GM19397 (cell line): ENCODE measurements around the gene LAMA5.

Source experiments
- ATAC-seq: cut with Tn5 transposase; IDR thresholded peaks from one replicate; pipeline ENCODE4 v1.9.1; 2021; ENCODE audit warnings: mild to moderate bottlenecking, moderate library complexity; ENCODE audit not compliant: unreplicated experiment

Gene LAMA5

DNA sequence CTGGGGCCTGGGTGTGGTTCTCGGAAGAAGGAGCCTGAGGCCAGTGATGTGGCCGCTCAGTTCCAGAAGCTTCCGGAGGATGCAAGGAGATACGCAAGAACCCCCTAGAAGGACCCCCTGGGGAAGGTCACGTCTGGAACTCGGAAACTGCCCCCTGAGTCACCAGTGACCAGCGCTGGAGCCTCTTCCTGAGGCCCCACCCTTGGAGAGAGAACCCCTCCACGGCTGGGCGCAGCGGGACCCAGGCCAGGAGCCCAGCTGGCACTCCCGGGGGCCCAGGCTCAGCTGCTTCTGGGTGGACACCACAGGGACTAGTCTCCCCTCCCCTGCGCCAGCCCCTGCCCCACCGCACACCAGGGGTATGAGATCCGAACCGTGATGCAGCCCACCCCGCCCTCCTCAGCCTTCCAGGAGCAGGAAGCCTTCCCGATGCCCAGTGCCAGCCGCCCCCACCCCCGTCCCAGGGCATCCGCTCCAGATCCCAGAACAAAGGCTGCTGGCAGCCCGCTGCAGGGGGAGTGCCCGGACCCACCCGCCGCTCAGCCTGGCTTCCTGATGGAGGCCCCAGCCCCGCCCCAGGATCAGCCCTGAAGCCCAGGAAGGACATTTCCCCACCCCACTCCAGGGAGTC is 7.5 kb downstream of the LAMA5 start:
- ATAC-seq: no peak

DNA sequence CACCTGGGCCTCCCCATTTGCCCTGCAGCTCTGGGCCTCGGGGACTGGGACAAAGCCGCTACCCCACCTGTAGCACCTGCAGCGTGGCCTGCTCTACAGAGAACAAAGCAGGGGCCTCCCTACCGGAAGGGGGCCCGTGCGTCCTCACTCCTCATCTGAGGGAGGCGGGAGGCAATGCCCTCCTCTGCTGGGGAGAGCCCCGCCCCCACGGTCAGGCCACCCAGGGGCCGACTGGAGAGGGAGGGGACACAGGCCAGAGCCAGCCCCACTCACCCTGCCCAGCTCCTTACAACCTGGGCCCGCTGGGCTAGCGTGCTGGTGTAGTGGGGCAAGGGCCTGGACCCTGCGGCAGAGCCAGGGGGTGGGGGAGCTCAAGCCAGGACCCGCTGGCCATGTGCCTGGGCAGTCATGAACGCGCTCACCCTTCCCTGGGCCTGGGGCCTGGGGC is 8.0 kb downstream of the LAMA5 start:
- ATAC-seq: no peak

DNA sequence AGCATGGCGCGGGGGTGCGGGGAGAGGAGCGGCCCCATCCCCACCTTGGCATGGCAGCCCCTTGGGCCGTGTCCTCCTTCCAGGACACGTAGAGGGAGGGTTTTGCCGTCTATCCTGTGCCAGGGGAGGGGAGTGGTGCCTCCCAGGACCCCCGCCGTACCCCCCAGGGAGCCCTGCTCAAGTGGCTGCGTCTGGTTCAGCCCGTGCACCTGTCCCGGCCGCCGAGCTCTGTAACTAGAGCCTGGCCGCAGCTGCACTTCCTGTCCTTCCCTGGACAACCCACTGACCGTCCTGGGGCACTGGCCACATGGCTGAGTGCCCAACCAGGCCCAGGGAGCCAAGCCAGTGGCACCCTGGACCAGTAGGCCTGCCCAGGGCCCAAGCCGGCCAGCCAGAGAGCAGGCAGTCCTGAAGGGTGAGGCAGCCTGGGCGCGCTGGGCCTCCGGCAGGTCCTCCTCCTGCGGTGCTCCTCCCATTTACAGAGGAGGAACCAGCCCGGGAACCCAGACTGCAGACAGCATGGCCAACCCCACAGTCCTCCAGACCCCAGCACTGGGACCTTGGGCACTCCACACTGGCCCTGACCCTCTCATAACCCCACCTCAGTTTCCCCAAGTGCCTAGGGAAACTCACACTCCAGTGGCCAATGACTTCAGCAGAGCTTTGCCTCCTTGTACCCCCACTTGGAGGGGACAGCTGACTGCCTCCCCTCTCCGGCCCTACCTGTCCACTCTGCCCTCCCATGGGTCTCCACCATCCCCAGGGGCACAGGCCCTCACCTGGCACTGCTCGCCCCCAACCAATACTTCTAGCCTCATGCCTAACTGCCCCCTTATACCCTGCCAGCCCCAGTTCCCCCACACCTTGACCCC is 8.7 kb downstream of the LAMA5 start:
- ATAC-seq: no peak

DNA sequence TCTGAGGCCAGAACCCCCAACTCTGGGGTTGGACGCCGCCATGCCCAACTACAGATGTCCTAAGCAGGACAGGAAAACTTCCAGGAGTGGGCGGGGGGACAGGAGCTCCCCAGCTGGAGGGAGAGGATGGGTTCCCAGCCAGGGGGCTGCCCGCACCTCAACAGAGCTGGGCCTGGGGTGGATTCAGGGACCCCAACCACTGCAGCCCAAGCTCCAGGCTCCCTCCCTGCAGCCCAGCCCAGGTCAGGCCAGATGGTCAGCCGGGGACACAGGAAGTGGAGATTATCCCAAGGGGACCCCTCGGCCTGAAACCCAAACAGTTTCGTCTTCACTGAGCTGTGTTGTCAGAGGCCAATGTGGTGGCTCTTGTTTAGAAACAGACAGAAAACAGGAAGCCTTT is 9.4 kb downstream of the LAMA5 start:
- ATAC-seq: no peak

DNA sequence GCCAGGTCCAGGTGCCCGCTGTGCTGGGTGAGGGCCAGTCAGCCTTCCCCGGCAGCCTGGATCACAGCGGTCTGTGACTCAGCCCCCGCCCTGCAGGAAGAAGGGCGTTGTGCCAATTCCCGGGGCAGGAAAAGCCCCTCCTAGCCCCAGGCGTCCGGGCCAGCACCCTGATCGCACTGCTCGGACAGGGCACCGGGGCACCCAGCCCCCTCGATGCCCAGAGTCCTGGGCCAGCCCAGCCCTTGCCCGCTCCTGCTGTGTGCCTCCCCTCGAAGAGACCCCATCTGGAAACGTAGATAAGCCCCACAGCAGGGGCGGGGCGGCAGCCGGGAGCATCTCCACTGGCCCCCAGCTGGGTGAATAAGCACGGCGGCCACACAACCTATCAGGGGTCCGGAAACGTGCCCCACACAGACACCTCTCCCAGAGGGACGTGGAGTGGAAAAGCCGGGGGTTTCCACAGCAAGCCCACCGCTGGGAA is 9.9 kb downstream of the LAMA5 start:
- ATAC-seq: no peak

DNA sequence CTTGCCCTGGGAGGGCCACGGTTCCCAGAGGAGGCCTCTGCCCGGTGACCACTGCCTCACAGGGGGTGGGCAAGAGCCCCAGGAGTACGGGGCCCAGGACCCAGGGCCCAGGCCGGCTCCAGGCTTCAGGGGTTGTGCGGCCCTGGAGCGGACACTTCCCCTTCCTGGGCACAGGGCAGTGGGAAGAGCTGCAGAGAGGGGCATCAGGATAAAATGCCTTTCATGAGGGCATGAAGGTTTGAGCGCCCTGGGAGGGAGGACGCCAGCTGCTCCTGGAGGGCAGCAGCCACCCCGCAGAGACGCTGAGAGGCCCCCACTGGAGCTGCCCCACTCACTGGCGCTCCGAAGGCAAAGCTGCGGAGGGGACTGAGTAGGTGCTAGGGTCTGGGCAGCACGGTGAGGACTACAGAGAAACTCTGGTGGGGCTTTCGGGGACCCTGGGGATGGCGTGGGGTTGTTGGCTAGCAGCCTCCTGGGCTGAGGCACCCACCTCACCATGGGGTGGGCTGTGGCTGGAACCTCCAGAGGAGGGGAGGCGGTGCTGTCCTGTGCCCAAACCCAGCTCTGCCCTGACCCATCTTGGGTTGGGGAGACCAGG is 10.4 kb downstream of the LAMA5 start:
- no peak for ATAC-seq

DNA sequence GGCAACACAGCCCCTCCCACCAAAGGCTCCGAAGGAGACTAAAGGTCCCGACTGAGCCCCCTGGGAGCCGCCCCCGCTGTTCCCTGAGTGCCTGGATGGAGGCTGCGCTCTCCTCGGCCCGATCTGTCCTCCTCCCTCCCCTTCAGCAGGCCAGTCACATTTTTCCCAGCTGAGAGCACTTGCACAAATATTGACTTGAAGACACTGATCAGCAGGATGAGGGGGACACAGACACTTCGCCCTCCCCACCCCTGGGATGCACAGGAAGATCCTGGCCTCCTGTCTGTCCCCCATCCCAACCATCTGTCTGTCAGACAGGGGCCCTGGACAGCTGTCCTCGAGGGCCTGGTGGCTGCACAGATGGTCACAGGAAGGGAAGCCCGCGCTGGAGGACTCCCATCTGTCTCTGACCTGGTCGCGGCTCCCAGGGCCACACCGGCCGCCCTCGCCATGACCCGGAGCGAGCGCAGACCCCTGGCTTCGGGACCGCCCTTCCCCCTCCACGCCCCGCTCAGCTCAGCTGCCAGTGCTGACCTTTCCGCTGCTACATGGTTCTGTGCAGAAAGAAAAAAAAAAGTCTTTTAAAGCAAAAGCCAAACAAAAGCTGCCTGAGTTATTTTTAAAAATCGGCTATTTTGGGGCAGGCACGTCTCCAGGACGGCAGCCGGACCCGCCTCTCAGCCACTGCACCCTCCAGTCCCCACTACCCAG is 11.1 kb downstream of the LAMA5 start:
- ATAC-seq: no peak

DNA sequence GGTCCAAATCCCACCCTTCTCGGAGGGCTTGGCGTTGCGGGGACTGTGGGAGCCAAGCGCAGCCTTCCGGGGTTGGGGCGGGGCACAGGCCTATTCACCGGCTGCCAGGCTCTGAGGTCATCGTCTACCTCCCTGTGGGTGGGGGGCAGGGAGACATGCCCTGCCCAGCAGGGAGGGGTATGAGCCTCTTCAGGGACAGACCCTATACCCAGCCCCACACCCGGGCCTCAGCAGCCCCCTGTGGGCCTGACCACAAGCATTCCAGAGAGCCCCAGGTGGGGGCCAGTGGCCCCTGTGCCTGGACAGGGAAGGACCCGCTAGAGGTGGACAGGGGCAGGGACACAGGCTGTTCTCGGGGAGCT is 11.6 kb downstream of the LAMA5 start:
- ATAC-seq: no peak

DNA sequence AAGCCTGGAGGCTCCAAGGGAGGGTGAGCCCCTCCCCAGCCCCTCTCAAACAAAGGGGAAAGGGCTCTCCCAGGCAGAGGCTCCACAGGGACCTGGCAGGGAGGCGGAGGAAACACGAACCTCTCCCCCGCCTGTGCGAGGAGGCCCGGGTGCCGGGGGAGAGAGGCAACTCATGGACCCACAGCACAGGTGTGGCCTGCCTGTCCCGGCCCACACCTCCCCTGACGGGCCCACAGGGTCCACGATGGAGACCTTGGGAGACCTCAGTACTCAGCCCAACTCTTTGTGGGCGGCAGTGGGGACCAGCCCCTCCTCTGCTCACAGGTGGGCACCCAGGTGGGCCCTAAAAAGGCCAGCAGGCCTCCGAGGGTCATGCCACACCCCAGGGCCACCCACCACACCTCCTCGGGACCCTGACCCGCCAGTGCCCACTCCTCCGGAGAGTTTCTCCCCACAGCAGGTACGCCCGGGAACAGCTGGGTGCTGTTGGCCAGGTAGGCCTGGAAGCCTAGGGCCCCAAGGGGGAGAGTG is 12.2 kb downstream of the LAMA5 start:
- ATAC-seq: no peak

DNA sequence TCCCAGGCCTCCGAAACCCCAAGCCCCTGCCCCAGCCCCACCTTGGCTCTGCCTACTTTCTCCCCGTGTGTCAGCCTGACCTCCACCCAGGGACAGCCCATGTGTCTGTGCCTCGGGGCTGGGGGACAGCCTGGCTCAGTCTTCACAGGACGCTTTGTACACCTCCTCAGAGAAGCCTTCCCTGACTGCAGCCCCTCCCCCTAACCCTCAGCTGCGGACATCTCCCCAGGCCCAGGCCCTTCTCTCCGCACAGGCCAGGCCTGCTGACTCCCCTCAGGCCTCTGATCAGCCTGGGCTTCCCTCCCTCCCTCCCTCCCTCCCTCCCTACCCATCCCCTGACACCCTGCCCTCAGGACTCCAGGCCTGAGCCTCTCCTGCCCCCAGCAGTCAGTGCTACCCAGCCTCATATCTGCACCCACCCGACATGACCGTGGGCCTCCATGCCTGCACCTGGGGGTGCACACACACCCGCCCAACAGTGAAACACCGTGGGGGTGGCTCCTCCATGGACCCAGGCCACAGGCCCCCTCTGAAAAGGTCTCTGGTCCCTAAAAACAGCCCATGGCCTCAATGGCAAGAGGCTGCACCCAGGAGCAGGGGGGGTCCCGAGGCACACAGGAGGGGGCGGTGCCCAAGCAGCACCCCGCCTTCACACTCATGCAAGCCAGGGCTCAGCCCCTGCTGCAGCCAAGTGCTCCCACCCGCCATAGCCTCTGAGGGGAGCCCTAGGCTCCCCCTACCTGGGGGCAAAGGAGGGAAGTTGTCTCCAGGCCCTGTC is 12.9 kb downstream of the LAMA5 start:
- no peak for ATAC-seq

DNA sequence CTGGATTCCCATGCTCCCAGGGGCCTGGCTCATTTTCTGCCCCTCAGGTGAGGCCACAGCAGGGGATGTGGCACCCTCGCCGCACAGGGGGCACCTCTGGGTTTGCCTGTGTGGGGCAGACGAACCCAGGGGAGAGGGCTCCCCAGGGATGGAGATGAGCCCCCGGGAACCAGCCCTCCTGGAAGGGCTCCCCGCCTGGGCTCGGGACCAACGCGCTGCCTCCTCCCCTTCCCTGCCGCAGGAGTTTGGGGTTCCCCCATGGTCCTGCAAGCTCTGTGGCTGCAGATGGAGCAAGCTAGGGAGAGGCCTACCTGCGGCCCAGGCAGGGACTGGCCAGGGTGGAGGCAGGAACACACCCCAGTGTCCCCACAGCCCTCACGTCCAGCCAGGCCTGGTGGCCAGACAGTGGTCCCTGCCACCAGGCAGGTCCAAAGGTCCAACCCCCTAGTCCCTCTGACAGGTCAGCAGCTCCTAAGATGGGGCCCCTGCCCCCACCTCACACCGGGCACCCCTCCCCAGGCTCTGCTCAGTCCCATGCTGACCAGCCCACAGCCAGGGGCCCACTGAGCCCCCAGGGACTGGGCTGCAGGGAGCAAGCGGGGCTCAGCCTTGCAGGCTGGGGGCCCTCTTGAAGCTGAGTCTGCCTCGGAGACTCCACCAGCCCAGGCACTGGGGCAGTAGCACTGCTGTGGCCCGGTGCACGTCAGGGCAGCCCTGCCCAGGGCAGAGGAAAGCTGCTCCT is 13.7 kb downstream of the LAMA5 start:
- ATAC-seq: no peak

DNA sequence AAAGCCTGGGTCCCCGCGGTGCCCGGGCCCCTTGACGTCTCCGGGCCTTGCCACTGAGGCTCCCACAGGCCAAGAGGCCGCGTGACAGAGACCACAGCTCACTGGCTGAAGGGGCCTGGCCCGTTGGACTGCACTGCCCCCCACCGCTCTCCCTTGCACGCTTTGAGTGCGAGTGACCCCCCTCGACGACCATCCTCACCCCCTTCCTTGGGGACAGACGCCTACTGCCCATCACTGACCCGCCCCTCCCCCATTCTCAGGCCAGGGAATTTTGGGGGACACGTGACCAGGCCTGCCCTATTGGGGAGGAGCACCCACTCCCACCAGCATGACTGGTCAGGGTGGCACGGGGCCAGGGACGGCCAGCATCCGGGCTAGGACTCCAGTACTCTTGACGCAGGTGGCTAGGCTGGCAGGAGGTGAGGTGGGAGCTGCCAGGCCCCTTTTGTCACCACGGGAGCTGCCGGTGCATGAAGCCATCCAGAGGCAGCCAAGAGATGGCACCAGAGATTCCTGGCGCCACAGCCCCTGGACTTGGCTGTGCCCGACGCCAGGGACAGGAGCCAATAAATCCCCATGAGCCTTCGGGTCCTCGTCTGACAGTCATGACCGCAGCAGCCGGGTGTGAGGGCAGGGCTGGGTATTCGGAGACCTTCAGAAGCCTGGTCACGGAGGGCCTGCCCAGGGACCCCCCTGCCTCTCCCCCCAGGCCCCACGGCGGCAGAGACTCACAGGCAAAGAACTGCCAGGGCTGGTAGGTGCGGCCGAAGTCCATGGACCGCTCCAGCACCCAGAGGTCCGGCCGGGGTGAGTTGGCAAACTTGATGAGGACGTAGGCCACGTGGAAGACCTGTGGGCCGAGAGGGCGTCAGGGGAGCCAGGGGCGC is 14.5 kb downstream of the LAMA5 start:
- no peak for ATAC-seq

DNA sequence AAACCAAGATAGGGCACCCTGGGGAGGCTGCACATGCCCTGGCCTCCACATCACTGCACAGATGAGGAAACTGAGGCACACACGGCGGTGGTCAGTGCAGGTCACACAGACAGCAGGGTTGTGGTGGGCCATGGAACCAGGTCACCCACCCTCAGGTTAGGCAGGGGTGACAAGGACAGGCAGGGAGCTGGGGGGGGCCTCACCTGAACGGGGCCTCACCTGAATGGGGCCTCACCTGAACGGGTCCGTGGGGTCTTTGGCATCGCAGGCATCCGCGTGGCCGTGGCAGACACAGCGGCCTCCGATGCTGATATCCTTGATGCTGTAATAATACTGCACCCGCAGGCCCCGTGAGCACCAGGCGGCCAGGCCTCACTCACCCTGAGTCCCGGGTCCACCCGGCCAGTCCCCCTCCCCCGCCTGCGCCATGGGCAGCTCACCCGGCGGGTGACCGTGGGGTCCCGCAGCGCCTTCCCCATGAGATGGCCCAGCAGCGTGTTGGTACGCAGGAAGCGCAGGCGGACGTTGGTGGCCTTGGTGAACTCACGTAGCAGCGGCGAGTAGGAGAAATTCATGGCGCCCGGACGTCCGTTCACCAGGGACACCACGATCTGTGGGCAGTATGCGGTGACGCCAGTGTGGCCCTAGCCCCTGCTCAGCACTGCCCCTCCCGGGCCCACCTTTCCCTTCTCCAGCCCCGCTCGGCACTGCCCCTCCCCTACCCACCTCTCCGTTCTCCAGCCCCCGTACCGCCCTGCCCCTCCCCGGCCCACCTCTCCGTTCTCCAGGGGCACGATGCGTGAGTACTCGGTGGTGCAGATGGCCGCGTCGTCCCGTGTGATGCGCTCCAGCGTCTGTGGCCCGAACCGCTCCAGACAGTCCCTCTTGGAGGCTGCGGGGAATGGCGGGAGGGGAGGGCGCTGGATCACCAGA is 15.4 kb downstream of the LAMA5 start:
- ATAC-seq: no peak

DNA sequence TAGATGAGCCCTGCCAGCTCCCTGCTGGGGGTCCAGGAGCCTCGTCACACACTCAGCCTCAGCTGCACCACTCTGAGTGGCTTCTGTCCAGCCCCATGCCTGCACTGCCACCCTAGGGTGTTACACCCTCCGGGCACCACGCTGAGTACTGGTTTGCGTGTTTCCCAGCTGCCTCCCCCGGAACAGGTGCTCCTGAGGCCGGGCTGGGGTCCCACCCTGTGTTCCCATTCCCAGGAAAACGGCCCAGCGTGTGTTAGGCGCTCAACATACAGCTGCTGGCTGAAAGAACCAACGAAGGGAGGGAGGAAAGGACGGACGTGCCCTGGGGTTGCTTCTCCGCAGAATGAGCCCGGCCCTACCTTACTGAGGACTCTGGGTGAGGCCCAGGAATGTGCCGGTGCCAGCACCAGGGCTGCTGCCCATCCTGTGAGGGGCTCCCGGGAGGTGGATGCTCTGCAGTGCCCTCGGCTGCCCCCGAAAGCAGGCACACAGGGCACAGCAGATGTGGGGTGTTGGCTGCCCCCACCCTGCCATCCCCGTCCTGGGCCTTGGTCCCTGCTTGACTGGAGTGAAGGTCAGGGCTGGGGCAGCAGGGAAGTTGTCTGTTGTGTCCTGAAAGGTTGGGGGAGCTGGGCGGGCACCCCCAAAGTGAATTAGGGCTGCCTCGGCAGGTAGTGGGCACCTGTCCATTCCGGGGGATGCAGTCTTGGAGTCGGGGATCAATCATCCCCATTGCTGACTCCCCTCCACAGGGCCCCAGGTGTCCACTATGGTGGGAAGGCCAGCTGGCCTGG is 16.3 kb downstream of the LAMA5 start:
- ATAC-seq: no peak

DNA sequence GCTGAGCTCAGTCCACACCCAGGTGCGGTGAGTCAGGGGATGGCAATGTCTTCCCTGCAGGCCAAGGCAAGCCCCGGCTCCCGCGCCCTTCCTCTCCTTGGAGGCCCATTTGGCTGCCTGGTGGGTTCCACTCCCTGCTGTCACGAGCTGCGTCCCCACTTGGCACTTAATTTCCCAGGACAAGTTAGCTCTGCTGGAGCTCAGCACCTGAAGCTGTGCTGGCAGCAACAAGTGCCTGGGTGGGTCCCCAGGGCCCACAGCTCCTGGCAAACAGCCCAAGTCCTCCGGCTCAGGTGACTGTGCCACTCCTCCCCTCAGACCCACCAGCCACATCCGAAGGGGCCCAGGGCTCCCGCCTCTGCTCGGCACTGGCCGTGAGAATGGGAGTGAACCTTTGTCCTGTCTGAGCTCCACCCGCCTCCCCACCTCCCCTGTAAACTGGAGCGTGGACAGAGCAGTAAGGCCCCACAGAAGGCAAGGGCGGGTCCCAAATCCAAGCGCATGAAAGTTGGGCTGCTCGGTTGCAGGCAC is 16.9 kb downstream of the LAMA5 start:
- no peak for ATAC-seq

DNA sequence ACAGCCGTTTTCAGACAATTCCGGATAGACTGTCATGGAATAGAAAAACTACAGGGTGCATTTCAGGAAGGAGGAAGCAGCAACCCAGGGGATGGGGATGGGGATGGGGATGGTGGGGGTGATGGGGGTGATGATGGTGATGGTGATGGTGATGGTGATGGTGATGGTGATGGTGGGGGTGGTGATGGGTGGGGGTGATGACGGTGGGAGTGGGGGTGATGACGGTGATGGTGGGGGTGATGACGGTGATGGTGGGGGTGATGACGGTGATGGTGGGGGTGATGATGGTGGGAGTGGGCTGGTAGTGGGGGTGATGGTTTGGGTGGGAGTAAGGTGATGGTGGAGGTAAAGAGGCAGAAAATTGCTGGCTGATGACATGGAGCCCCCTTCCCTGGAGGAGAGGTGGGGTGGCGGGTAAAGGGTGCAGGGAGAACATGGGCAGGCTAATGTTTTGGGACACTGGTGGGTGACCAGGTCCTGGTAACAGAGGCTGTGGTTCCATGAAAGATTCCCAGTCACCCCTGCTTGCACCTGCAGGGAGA is 17.5 kb downstream of the LAMA5 start:
- ATAC-seq: no peak
